ENCODE results near the gene RNF148. TPM values are rescaled to one million over a fixed set of nuclear protein-coding genes. Genes with fewer than 3 reads are reported as not detected.

RNF148 gene
- total RNA-seq, 6 experiments from 2014 or later, result 0.25 to 0.68 (median 0.33) TPM

- 100% methylated on average over 1 of the region's 2 CpGs for WGBS (ENCODE audit: insufficient coverage, low coverage, low lambda C conversion rate, missing lambda C conversion rate)
- Histone ChIP-seq H3K4me3 (no peak overlapping the region), H3K9me3 (no peaks in the 10 kb centered on the region), H3K36me3 (no peaks in the 10 kb centered on the region), H3K27me3 (no peaks in the 10 kb centered on the region), H3K27ac (no peak overlapping the region), H3K4me1 (no peaks in the 10 kb centered on the region)
- DNase-seq, result no peak
- intact Hi-C loops (cut with DNase I), result no loop called here
- no peak for ATAC-seq
- TF ChIP-seq POLR2A (IDR thresholded peaks at IDR 0.05) (no peak), CTCF (IDR thresholded peaks at IDR 0.05) (no peak)
Measured at GRCh38 chr7:122738947-122739346, 36.2 kb upstream of the RNF148 start.

GRCh38 chr7:122736183-122736582, 33.5 kb upstream of the RNF148 start:
- H3K4me3 ChIP-seq, result no peak overlapping the region
- H3K36me3 ChIP-seq, result no peaks in the 10 kb centered on the region
- DNase-seq (no peak), ATAC-seq (no peak)
- TF ChIP-seq POLR2A (IDR thresholded peaks at IDR 0.05) (no peak), CTCF (IDR thresholded peaks at IDR 0.05) (no peak)
- 87% methylated on average over 1 of the region's 1 CpG for WGBS (ENCODE audit: insufficient coverage, low coverage, low lambda C conversion rate, missing lambda C conversion rate)
- H3K27me3 ChIP-seq, result no peaks in the 10 kb centered on the region
- H3K27ac ChIP-seq, result no peak overlapping the region
- H3K4me1 ChIP-seq, result no peaks in the 10 kb centered on the region
- no peaks in the 10 kb centered on the region for H3K9me3 ChIP-seq
- intact Hi-C loops (cut with DNase I), result no loop called here

GRCh38 chr7:122727759-122728158, 25.0 kb upstream of the RNF148 start:
- 61% methylated on average over 1 of the region's 1 CpG for WGBS (ENCODE audit: insufficient coverage, low coverage, low lambda C conversion rate, missing lambda C conversion rate)
- Histone ChIP-seq H3K27me3 (no peaks in the 10 kb centered on the region), H3K9me3 (no peaks in the 10 kb centered on the region), H3K4me3 (no peak overlapping the region), H3K36me3 (no peaks in the 10 kb centered on the region), H3K4me1 (no peaks in the 10 kb centered on the region), H3K27ac (no peak overlapping the region)
- intact Hi-C loops (cut with DNase I), result no loop called here
- TF ChIP-seq CTCF (IDR thresholded peaks at IDR 0.05) (no peak), POLR2A (IDR thresholded peaks at IDR 0.05) (no peak)
- ATAC-seq (no peak), DNase-seq (no peak)

GRCh38 chr7:122727354-122727753, 24.6 kb upstream of the RNF148 start:
- no peak for ATAC-seq
- no peaks in the 10 kb centered on the region for H3K4me1 ChIP-seq
- H3K27ac ChIP-seq, result no peak overlapping the region
- H3K27me3 ChIP-seq, result no peaks in the 10 kb centered on the region
- TF ChIP-seq POLR2A (IDR thresholded peaks at IDR 0.05), result no peak
- no peak for TF ChIP-seq CTCF (IDR thresholded peaks at IDR 0.05)
- DNase-seq, result no peak
- intact Hi-C loops (cut with DNase I), result no loop called here
- no peak overlapping the region for H3K4me3 ChIP-seq
- no peaks in the 10 kb centered on the region for H3K36me3 ChIP-seq
- no peaks in the 10 kb centered on the region for H3K9me3 ChIP-seq

- intact Hi-C loops (cut with DNase I), result no loop called here
- 69% methylated on average over 2 of the region's 2 CpGs for WGBS (ENCODE audit: insufficient coverage, low coverage, low lambda C conversion rate, missing lambda C conversion rate)
- TF ChIP-seq POLR2A (IDR thresholded peaks at IDR 0.05), result no peak
- no peak for TF ChIP-seq CTCF (IDR thresholded peaks at IDR 0.05)
- Histone ChIP-seq H3K4me1 (no peaks in the 10 kb centered on the region), H3K9me3 (no peaks in the 10 kb centered on the region), H3K27me3 (no peaks in the 10 kb centered on the region), H3K27ac (no peak overlapping the region), H3K36me3 (no peaks in the 10 kb centered on the region), H3K4me3 (no peak overlapping the region)
- ATAC-seq, result no peak
- no peak for DNase-seq
Measured at GRCh38 chr7:122726881-122727280, 24.2 kb upstream of the RNF148 start.

Measured in right lobe of liver (tissue), 6 donors.